Trophoblast cell (in vitro differentiated cells and primary cell): ENCODE data around the gene PRSS22.

Experiments used
- DNase-seq, 2 donors: peaks; one replicate each; pipeline ENCODE4 v3.0.0-alpha.2; 2016
- H2AFZ ChIP-seq: 2 replicates; pipeline ENCODE4 v1.6.1; 2013; ENCODE audit warnings: low read length, moderate library complexity, mild to moderate bottlenecking; ENCODE audit not compliant: insufficient read depth, poor library complexity
- H2AK5ac ChIP-seq: 2 replicates; pipeline ENCODE4 v1.6.1; 2013; ENCODE audit warnings: mild to moderate bottlenecking, low read length
- H2BK120ac ChIP-seq: 2 replicates; pipeline ENCODE4 v1.6.1; 2013; ENCODE audit warnings: low read length, mild to moderate bottlenecking, moderate library complexity; ENCODE audit not compliant: insufficient read depth, poor library complexity
- H2BK12ac ChIP-seq: 2 replicates; pipeline ENCODE4 v1.6.1; 2013; ENCODE audit warnings: mild to moderate bottlenecking, low read length, moderate library complexity
- H2BK5ac ChIP-seq: 2 replicates; pipeline ENCODE4 v1.6.1; 2013; ENCODE audit warnings: low read length, low read depth, moderate library complexity, mild to moderate bottlenecking; ENCODE audit not compliant: poor library complexity
- H3K14ac ChIP-seq: 2 replicates; pipeline ENCODE4 v1.6.1; 2013; ENCODE audit warnings: mild to moderate bottlenecking, low read length
- H3K18ac ChIP-seq: 2 replicates; pipeline ENCODE4 v1.6.1; 2013; ENCODE audit warnings: mild to moderate bottlenecking, low read length
- H3K23ac ChIP-seq: 2 replicates; pipeline ENCODE4 v1.6.1; 2013; ENCODE audit warnings: low read length
- H3K27ac ChIP-seq: 2 replicates; pipeline ENCODE4 v1.5.1; 2013; ENCODE audit warnings: low read depth, mild to moderate bottlenecking, inconsistent platforms, low read length, moderate library complexity
- H3K27me3 ChIP-seq: 2 replicates; pipeline ENCODE4 v1.6.1; 2013; ENCODE audit warnings: inconsistent platforms, mild to moderate bottlenecking, low read length, moderate library complexity; ENCODE audit not compliant: insufficient read depth
- H3K36me3 ChIP-seq, 2 experiments: 1 replicate in 1 of 2; 2 replicates in 1 of 2; pipeline ENCODE4 v1.6.1; 2013; ENCODE audit warnings: low read length in 2 of 2, mild to moderate bottlenecking in 2 of 2, moderate library complexity in 1 of 2; ENCODE audit not compliant: insufficient read depth in 2 of 2, control insufficient read depth in 1 of 2
- H3K4ac ChIP-seq: 2 replicates; pipeline ENCODE4 v1.6.1; 2013; ENCODE audit warnings: low read depth, mild to moderate bottlenecking, low read length, moderate library complexity
- H3K4me1 ChIP-seq, 2 experiments: 1 replicate in 1 of 2; 2 replicates in 1 of 2; pipeline ENCODE4 v1.6.1; 2013; ENCODE audit warnings: low read length in 2 of 2, mild to moderate bottlenecking in 2 of 2, moderate library complexity in 1 of 2; ENCODE audit not compliant: insufficient read depth in 2 of 2, control insufficient read depth in 1 of 2
- H3K4me2 ChIP-seq: 2 replicates; pipeline ENCODE4 v1.6.1; 2013; ENCODE audit warnings: inconsistent platforms, mild to moderate bottlenecking, low read length, moderate library complexity
- H3K4me3 ChIP-seq: 2 replicates; pipeline ENCODE4 v1.5.1; 2013; ENCODE audit warnings: mild to moderate bottlenecking, low read depth, low read length, inconsistent platforms
- H3K79me1 ChIP-seq: one replicate; pipeline ENCODE4 v1.6.1; 2013; ENCODE audit warnings: low read length
- H3K79me2 ChIP-seq: 2 replicates; pipeline ENCODE4 v1.6.1; 2013; ENCODE audit warnings: low read length, mild to moderate bottlenecking; ENCODE audit not compliant: control insufficient read depth, insufficient read depth, poor library complexity
- H3K9ac ChIP-seq: 2 replicates; pipeline ENCODE4 v1.6.1; 2013; ENCODE audit warnings: mild to moderate bottlenecking, low read length
- H3K9me3 ChIP-seq: 2 replicates; pipeline ENCODE4 v1.6.1; 2013; ENCODE audit warnings: low read depth, mild to moderate bottlenecking, control low read depth, inconsistent platforms, low read length; ENCODE audit not compliant: insufficient read depth
- H4K12ac ChIP-seq: 2 replicates; pipeline ENCODE4 v1.6.1; 2013; ENCODE audit warnings: low read depth, mild to moderate bottlenecking, low read length, moderate library complexity
- H4K8ac ChIP-seq: 2 replicates; pipeline ENCODE4 v1.6.1; 2013; ENCODE audit warnings: low read depth, mild to moderate bottlenecking, low read length, moderate library complexity
- H4K91ac ChIP-seq: one replicate; pipeline ENCODE4 v1.6.1; 2013; ENCODE audit warnings: low read depth, mild to moderate bottlenecking, low read length, moderate library complexity
- WGBS: extraction: QIAGEN DNeasy Blood & Tissue Kit; methylation state at CpG from one replicate; pipeline ENCODE4 v1.1.7; 2013; ENCODE audit warnings: missing lambda C conversion rate; ENCODE audit not compliant: insufficient read length, insufficient coverage; ENCODE audit errors: extremely low coverage; 5-methylcytosine and 5-hydroxymethylcytosine counted together

PRSS22 gene

GRCh38 chr16:2899564-2900072, 41.6 kb upstream of the PRSS22 start:
- no peak overlapping the region for H3K23ac ChIP-seq
- no peak overlapping the region for H3K27ac ChIP-seq
- no peak overlapping the region for H4K91ac ChIP-seq
- peaks cover 2 to 4% of the 10 kb centered on the region in 2 experiments for H3K4me1 ChIP-seq
- peaks cover 3% of the 10 kb centered on the region for H3K79me2 ChIP-seq
- H2AK5ac ChIP-seq, result no peak overlapping the region
- no peak overlapping the region for H2BK120ac ChIP-seq
- WGBS, result no CpG with 5 or more reads among the region's 13 CpGs
- no peaks in the 10 kb centered on the region for H3K27me3 ChIP-seq
- peaks cover 4% of the 10 kb centered on the region for H3K79me1 ChIP-seq
- no peak overlapping the region for H2AFZ ChIP-seq
- no peak for DNase-seq
- no peak overlapping the region for H3K18ac ChIP-seq
- no peak overlapping the region for H3K4me3 ChIP-seq
- no peak overlapping the region for H3K14ac ChIP-seq
- H4K12ac ChIP-seq, result no peak overlapping the region
- H2BK5ac ChIP-seq, result no peak overlapping the region
- no peak overlapping the region for H4K8ac ChIP-seq
- H3K9me3 ChIP-seq, result no peaks in the 10 kb centered on the region
- no peak overlapping the region for H2BK12ac ChIP-seq
- H3K36me3 ChIP-seq, result peaks cover 2 to 5% of the 10 kb centered on the region in 2 experiments
- H3K4ac ChIP-seq, result no peak overlapping the region
- no peak overlapping the region for H3K9ac ChIP-seq
- no peak overlapping the region for H3K4me2 ChIP-seq

GRCh38 chr16:2898831-2899563, 41.0 kb upstream of the PRSS22 start:
- Histone ChIP-seq H3K4ac (no peak overlapping the region), H3K14ac (no peak overlapping the region), H3K27ac (no peak overlapping the region), H4K8ac (no peak overlapping the region), H3K4me1 (peaks cover 0 to 4% of the 10 kb centered on the region in 2 experiments), H2AFZ (no peak overlapping the region), H2BK12ac (no peak overlapping the region), H2BK120ac (no peak overlapping the region), H3K36me3 (peaks cover 4 to 5% of the 10 kb centered on the region in 2 experiments), H3K27me3 (no peaks in the 10 kb centered on the region), H3K79me2 (no peaks in the 10 kb centered on the region), H4K12ac (no peak overlapping the region), H4K91ac (no peak overlapping the region), H2AK5ac (no peak overlapping the region), H3K18ac (no peak overlapping the region), H3K9me3 (no peaks in the 10 kb centered on the region), H3K23ac (no peak overlapping the region), H3K4me3 (no peak overlapping the region), H3K9ac (no peak overlapping the region), H2BK5ac (no peak overlapping the region), H3K4me2 (no peak overlapping the region), H3K79me1 (no peaks in the 10 kb centered on the region)
- no peak for DNase-seq
- no CpG with 5 or more reads among the region's 10 CpGs for WGBS

GRCh38 chr16:2897110-2897509, 39.1 kb upstream of the PRSS22 start:
- Histone ChIP-seq H3K9ac (no peak overlapping the region), H3K27me3 (no peaks in the 10 kb centered on the region), H4K91ac (no peak overlapping the region), H2BK120ac (no peak overlapping the region), H3K79me2 (no peaks in the 10 kb centered on the region), H3K23ac (no peak overlapping the region), H4K8ac (no peak overlapping the region), H3K4ac (no peak overlapping the region), H3K79me1 (no peaks in the 10 kb centered on the region), H3K36me3 (peaks cover 4 to 5% of the 10 kb centered on the region in 2 experiments), H2BK12ac (no peak overlapping the region), H3K4me1 (peaks cover 0 to 4% of the 10 kb centered on the region in 2 experiments), H3K4me3 (no peak overlapping the region), H2BK5ac (no peak overlapping the region), H4K12ac (no peak overlapping the region), H3K4me2 (no peak overlapping the region), H3K18ac (no peak overlapping the region), H3K14ac (no peak overlapping the region), H3K9me3 (no peaks in the 10 kb centered on the region), H2AK5ac (no peak overlapping the region), H2AFZ (no peak overlapping the region), H3K27ac (no peak overlapping the region)
- WGBS, result no CpG with 5 or more reads among the region's 7 CpGs
- no peak for DNase-seq

- no peak overlapping the region for H4K91ac ChIP-seq
- DNase-seq, result no peak
- no peak overlapping the region for H3K27ac ChIP-seq
- H3K23ac ChIP-seq, result no peak overlapping the region
- no peak overlapping the region for H4K12ac ChIP-seq
- H3K27me3 ChIP-seq, result no peaks in the 10 kb centered on the region
- no peaks in the 10 kb centered on the region for H3K79me1 ChIP-seq
- no peak overlapping the region for H3K18ac ChIP-seq
- no peak overlapping the region for H2BK12ac ChIP-seq
- H2BK120ac ChIP-seq, result no peak overlapping the region
- H3K4me3 ChIP-seq, result no peak overlapping the region
- H2AFZ ChIP-seq, result no peak overlapping the region
- no peak overlapping the region for H4K8ac ChIP-seq
- no peak overlapping the region for H2AK5ac ChIP-seq
- peaks cover 4 to 5% of the 10 kb centered on the region in 2 experiments for H3K36me3 ChIP-seq
- H3K4me1 ChIP-seq, result peaks cover 0 to 4% of the 10 kb centered on the region in 2 experiments
- no peak overlapping the region for H3K9ac ChIP-seq
- no peaks in the 10 kb centered on the region for H3K9me3 ChIP-seq
- no CpG with 5 or more reads among the region's 19 CpGs for WGBS
- no peak overlapping the region for H2BK5ac ChIP-seq
- no peaks in the 10 kb centered on the region for H3K79me2 ChIP-seq
- no peak overlapping the region for H3K4ac ChIP-seq
- no peak overlapping the region for H3K4me2 ChIP-seq
- no peak overlapping the region for H3K14ac ChIP-seq
Measured at GRCh38 chr16:2896480-2897010, 38.6 kb upstream of the PRSS22 start.
